ENCODE measurements around the gene SLC25A4.

The SLC25A4 gene

GRCh38 chr4:185099024-185099682, 43.9 kb upstream of the SLC25A4 start:
- no peak for TF ChIP-seq CTCF (IDR thresholded peaks at IDR 0.05; ENCODE audit: poor library complexity, severe bottlenecking)
- H3K36me3 ChIP-seq (ENCODE audit: low read depth), result no peaks in the 10 kb centered on the region

GRCh38 chr4:185099940-185100339, 43.1 kb upstream of the SLC25A4 start:
- Histone ChIP-seq H3K9me3 (ENCODE audit: severe bottlenecking) (no peaks in the 10 kb centered on the region), H3K4me1 (ENCODE audit: insufficient read depth, poor library complexity, severe bottlenecking) (no peaks in the 10 kb centered on the region), H3K36me3 (ENCODE audit: low read depth) (no peaks in the 10 kb centered on the region), H3K27ac (ENCODE audit: poor library complexity, severe bottlenecking) (no peak overlapping the region), H3K27me3 (ENCODE audit: insufficient read depth, poor library complexity, severe bottlenecking) (no peaks in the 10 kb centered on the region), H3K4me3 (ENCODE audit: severe bottlenecking) (no peak overlapping the region)
- DNase-seq (ENCODE audit: low spot score) (no peak), ATAC-seq (ENCODE audit: low read depth) (no peak)
- TF ChIP-seq CTCF (IDR thresholded peaks at IDR 0.05; ENCODE audit: poor library complexity, severe bottlenecking), result no peak

More at GRCh38 chr4:185099024-185099682, 43.9 kb upstream of the SLC25A4 start:
- Histone ChIP-seq H3K4me3 (ENCODE audit: severe bottlenecking) (no peak overlapping the region), H3K27me3 (ENCODE audit: insufficient read depth, poor library complexity, severe bottlenecking) (no peaks in the 10 kb centered on the region), H3K27ac (ENCODE audit: poor library complexity, severe bottlenecking) (no peak overlapping the region), H3K9me3 (ENCODE audit: severe bottlenecking) (no peaks in the 10 kb centered on the region), H3K4me1 (ENCODE audit: insufficient read depth, poor library complexity, severe bottlenecking) (no peaks in the 10 kb centered on the region)
- ATAC-seq (ENCODE audit: low read depth) (no peak), DNase-seq (ENCODE audit: low spot score) (no peak)

- Histone ChIP-seq H3K4me3 (ENCODE audit: severe bottlenecking) (no peak overlapping the region), H3K9me3 (ENCODE audit: severe bottlenecking) (no peaks in the 10 kb centered on the region), H3K27me3 (ENCODE audit: insufficient read depth, poor library complexity, severe bottlenecking) (no peaks in the 10 kb centered on the region), H3K4me1 (ENCODE audit: insufficient read depth, poor library complexity, severe bottlenecking) (no peaks in the 10 kb centered on the region), H3K27ac (ENCODE audit: poor library complexity, severe bottlenecking) (no peak overlapping the region), H3K36me3 (ENCODE audit: low read depth) (no peaks in the 10 kb centered on the region)
- DNase-seq (ENCODE audit: low spot score) (no peak), ATAC-seq (ENCODE audit: low read depth) (no peak)
- no peak for TF ChIP-seq CTCF (IDR thresholded peaks at IDR 0.05; ENCODE audit: poor library complexity, severe bottlenecking)
Measured at GRCh38 chr4:185100423-185100822, 42.6 kb upstream of the SLC25A4 start.

- TF ChIP-seq CTCF (IDR thresholded peaks at IDR 0.05; ENCODE audit: poor library complexity, severe bottlenecking), result no peak
- Histone ChIP-seq H3K36me3 (ENCODE audit: low read depth) (no peaks in the 10 kb centered on the region), H3K4me3 (ENCODE audit: severe bottlenecking) (no peak overlapping the region), H3K4me1 (ENCODE audit: insufficient read depth, poor library complexity, severe bottlenecking) (no peaks in the 10 kb centered on the region), H3K9me3 (ENCODE audit: severe bottlenecking) (no peaks in the 10 kb centered on the region), H3K27ac (ENCODE audit: poor library complexity, severe bottlenecking) (no peak overlapping the region), H3K27me3 (ENCODE audit: insufficient read depth, poor library complexity, severe bottlenecking) (no peaks in the 10 kb centered on the region)
- DNase-seq (ENCODE audit: low spot score) (no peak), ATAC-seq (ENCODE audit: low read depth) (no peak)
Measured at GRCh38 chr4:185101354-185101890, 41.6 kb upstream of the SLC25A4 start.

- no peaks in the 10 kb centered on the region for H3K27me3 ChIP-seq (ENCODE audit: insufficient read depth, poor library complexity, severe bottlenecking)
- ATAC-seq (ENCODE audit: low read depth) (no peak), DNase-seq (ENCODE audit: low spot score) (no peak)
- no peaks in the 10 kb centered on the region for H3K36me3 ChIP-seq (ENCODE audit: low read depth)
- TF ChIP-seq CTCF (IDR thresholded peaks at IDR 0.05; ENCODE audit: poor library complexity, severe bottlenecking), result no peak
- no peaks in the 10 kb centered on the region for H3K4me1 ChIP-seq (ENCODE audit: insufficient read depth, poor library complexity, severe bottlenecking)
- no peaks in the 10 kb centered on the region for H3K9me3 ChIP-seq (ENCODE audit: severe bottlenecking)
- H3K4me3 ChIP-seq (ENCODE audit: severe bottlenecking), result no peak overlapping the region
- H3K27ac ChIP-seq (ENCODE audit: poor library complexity, severe bottlenecking), result no peak overlapping the region
Measured at GRCh38 chr4:185104733-185105132, 38.3 kb upstream of the SLC25A4 start.

Measured in RWPE2 (cell line).